ENCODE measurements around the gene AP1S3. TPM values are rescaled to one million over a fixed set of nuclear protein-coding genes. Genes with fewer than 3 reads are reported as not detected.
"Not testable (repeated sequence)": the region's sequence is repeated elsewhere in the genome, so short reads cannot be mapped to it uniquely, and the experiment has no call there.

AP1S3 gene
- total and polyA plus RNA-seq, 4 donors = 1.8 to 10.0 (median 7.1) TPM

DNA sequence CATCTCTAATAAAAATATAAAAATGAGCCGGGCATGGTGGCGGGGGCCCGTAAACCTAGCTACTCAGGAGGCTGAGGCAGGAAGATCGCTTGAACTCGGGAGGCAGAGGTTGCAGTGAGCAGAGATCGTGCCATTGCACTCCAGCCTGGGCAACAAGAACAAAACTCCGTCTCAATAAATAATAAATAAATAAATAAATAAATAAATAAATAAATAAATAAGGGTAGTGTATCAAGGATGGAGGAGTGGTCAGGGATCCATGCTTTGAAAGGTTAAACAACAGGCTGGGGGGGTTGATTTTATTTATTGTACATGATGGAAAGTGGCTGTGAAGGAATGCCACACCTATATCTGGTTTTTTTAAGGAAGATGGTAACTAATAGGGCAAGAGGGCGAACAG, 63.2 kb downstream of the AP1S3 start:
- WGBS (ENCODE audit: insufficient coverage) = no CpG with 5 or more reads among the region's 8 CpGs
- DNase-seq (ENCODE audit: low read depth in 4 of 6, low spot score in 6 of 6) = no peak
- Histone ChIP-seq H3K27ac (ENCODE audit: low read depth, low read length) (no peak overlapping the region), H3K4me3 (ENCODE audit: low read depth, low read length) (no peak overlapping the region), H3K27me3 (ENCODE audit: control insufficient read depth, insufficient read depth, low read length) (no peaks in the 10 kb centered on the region), H3K9me3 (ENCODE audit: control insufficient read depth, insufficient read depth, low read length) (no peaks in the 10 kb centered on the region), H3K36me3 (ENCODE audit: control insufficient read depth, insufficient read depth, low read length) (no peaks in the 10 kb centered on the region), H3K4me1 (ENCODE audit: control insufficient read depth, insufficient read depth, low read length) (no peaks in the 10 kb centered on the region)

DNA sequence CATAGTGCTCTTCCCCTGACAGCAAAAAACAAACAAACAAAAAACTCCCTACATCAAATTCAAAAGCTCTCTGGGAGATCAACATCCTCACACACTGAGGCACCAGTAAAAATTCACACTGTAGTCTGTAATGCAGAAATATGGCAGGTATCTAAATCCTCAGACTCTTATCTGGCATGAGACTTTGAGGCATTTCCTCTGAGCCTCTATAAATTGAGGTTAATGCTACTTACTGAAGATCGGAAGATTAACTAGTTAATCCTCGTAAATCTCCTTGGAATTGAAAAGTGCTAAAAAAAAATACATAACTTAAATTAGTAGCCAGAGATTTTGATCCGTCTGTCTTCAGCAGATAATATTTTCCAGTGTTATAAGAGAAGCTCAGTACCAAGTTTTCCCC, 65.0 kb downstream of the AP1S3 start:
- H3K9me3 ChIP-seq (ENCODE audit: control insufficient read depth, insufficient read depth, low read length) = no peaks in the 10 kb centered on the region
- no peak for DNase-seq (ENCODE audit: low read depth in 4 of 6, low spot score in 6 of 6)

DNA sequence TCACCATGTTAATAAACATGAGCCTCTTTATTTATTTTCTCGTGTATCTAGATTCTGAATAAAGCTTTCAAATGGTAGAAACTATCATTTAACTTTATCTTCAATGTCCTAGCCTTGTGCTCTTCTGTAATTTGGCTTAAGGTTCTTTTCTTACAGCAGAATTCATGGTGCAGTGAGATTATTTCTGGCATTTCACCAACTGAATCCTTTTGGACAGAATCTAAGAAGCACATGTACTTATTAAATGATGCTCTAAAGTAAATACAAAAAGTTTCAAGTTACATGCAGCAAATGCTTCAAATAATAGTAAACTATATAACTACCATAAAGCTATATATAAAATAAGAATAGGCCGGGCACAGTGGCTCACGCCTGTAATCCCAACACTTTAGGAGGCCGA, 65.9 kb downstream of the AP1S3 start:
- H3K36me3 ChIP-seq (ENCODE audit: control insufficient read depth, insufficient read depth, low read length) = no peaks in the 10 kb centered on the region
- H3K9me3 ChIP-seq (ENCODE audit: control insufficient read depth, insufficient read depth, low read length) = no peaks in the 10 kb centered on the region
- H3K27me3 ChIP-seq (ENCODE audit: control insufficient read depth, insufficient read depth, low read length) = no peaks in the 10 kb centered on the region
- DNase-seq (ENCODE audit: low read depth in 4 of 6, low spot score in 6 of 6) = no peak
- no peak overlapping the region for H3K4me3 ChIP-seq (ENCODE audit: low read depth, low read length)
- H3K27ac ChIP-seq (ENCODE audit: low read depth, low read length) = no peak overlapping the region
- no peaks in the 10 kb centered on the region for H3K4me1 ChIP-seq (ENCODE audit: control insufficient read depth, insufficient read depth, low read length)
- no CpG with 5 or more reads among the region's 4 CpGs for WGBS (ENCODE audit: insufficient coverage)

More for the DNA sequence above, 65.0 kb downstream of the AP1S3 start:
- Histone ChIP-seq H3K27ac (ENCODE audit: low read depth, low read length) (no peak overlapping the region), H3K36me3 (ENCODE audit: control insufficient read depth, insufficient read depth, low read length) (no peaks in the 10 kb centered on the region), H3K4me3 (ENCODE audit: low read depth, low read length) (no peak overlapping the region), H3K27me3 (ENCODE audit: control insufficient read depth, insufficient read depth, low read length) (no peaks in the 10 kb centered on the region), H3K4me1 (ENCODE audit: control insufficient read depth, insufficient read depth, low read length) (no peaks in the 10 kb centered on the region)
- no CpG with 5 or more reads among the region's 3 CpGs for WGBS (ENCODE audit: insufficient coverage)

DNA sequence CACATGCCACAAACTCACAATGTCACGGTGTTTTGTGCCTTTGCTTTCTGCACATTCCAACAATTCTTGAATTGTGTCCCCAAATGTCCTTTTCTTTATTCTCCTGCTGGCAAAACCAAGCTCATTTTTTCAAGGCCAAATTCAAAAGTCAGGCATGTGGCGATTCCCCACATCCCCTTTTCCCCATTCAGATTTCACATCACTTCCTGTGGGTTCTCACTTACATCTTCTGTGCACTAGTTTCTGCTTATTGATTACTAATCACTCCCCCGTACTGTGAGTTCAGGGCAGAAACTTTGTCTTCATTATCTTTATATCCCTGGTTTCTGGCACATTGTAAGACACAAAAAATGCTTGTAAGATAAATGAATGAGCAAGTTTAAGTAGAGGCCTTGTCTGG, 69.2 kb downstream of the AP1S3 start:
- Histone ChIP-seq H3K4me1 (ENCODE audit: control insufficient read depth, insufficient read depth, low read length) (peaks cover 2% of the 10 kb centered on the region), H3K9me3 (ENCODE audit: control insufficient read depth, insufficient read depth, low read length) (no peaks in the 10 kb centered on the region), H3K36me3 (ENCODE audit: control insufficient read depth, insufficient read depth, low read length) (no peaks in the 10 kb centered on the region), H3K4me3 (ENCODE audit: low read depth, low read length) (no peak overlapping the region), H3K27me3 (ENCODE audit: control insufficient read depth, insufficient read depth, low read length) (no peaks in the 10 kb centered on the region), H3K27ac (ENCODE audit: low read depth, low read length) (no peak overlapping the region)
- no peak for DNase-seq (ENCODE audit: low read depth in 4 of 6, low spot score in 6 of 6)
- whole genome bisulfite sequencing (ENCODE audit: insufficient coverage) = 72% methylated on average over 2 of the region's 3 CpGs

DNA sequence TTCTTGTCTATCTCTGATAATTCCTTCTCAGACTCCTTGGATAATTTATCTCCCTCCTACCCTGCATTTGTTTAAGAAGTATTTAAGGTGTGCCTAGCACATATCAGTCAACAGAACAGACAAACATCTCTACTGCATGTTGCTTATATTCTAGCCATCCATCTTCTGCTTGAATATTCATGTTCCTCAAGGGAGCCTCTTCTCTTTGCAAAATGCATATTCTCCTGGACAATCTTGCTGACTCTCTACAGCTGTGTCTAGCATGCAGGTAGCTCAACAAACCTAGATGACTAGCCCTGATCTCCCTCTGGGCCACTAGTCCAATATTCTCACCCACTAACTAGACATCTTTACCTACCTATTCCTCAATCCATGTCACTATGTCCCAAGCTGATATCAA, 70.0 kb downstream of the AP1S3 start:
- no peaks in the 10 kb centered on the region for H3K27me3 ChIP-seq (ENCODE audit: control insufficient read depth, insufficient read depth, low read length)
- DNase-seq (ENCODE audit: low read depth in 4 of 6, low spot score in 6 of 6) = no peak
- no peak overlapping the region for H3K27ac ChIP-seq (ENCODE audit: low read depth, low read length)
- no peak overlapping the region for H3K4me3 ChIP-seq (ENCODE audit: low read depth, low read length)
- peaks cover 2% of the 10 kb centered on the region for H3K4me1 ChIP-seq (ENCODE audit: control insufficient read depth, insufficient read depth, low read length)
- no peaks in the 10 kb centered on the region for H3K9me3 ChIP-seq (ENCODE audit: control insufficient read depth, insufficient read depth, low read length)
- no peaks in the 10 kb centered on the region for H3K36me3 ChIP-seq (ENCODE audit: control insufficient read depth, insufficient read depth, low read length)

DNA sequence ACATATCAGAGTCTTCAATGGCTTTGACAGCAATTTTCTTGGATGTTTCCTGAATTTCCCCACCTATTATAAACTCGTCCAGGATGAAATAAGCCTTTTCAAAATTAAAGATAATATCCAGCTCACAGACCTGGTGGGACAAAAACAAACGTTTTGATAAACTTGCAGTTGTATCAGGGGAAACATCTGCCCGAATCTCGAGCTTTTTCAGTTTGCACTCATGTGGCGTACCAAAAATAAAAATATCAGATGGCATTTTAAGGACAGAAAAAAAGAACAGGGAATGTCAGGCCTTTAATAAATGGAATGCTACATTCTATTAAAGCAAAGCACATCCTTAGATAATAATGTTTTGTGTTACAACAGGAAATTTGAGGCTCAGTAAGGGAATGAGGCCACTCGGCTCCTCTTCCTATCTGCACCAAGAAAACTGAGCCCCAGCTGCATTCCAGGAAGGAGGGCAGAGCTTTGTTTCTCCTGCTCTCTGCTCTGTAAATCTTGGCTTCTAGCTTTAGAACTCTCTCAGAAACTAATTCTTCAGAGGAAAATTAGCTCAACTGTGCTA, 72.1 kb downstream of the AP1S3 start:
- Histone ChIP-seq H3K27ac (ENCODE audit: low read depth, low read length) (no peak overlapping the region), H3K4me1 (ENCODE audit: control insufficient read depth, insufficient read depth, low read length) (peaks cover 2% of the 10 kb centered on the region), H3K27me3 (ENCODE audit: control insufficient read depth, insufficient read depth, low read length) (no peaks in the 10 kb centered on the region), H3K9me3 (ENCODE audit: control insufficient read depth, insufficient read depth, low read length) (no peaks in the 10 kb centered on the region), H3K4me3 (ENCODE audit: low read depth, low read length) (no peak overlapping the region), H3K36me3 (ENCODE audit: control insufficient read depth, insufficient read depth, low read length) (no peaks in the 10 kb centered on the region)
- WGBS (ENCODE audit: insufficient coverage) = no CpG with 5 or more reads among the region's 6 CpGs
- DNase-seq (ENCODE audit: low read depth in 4 of 6, low spot score in 6 of 6) = no peak

DNA sequence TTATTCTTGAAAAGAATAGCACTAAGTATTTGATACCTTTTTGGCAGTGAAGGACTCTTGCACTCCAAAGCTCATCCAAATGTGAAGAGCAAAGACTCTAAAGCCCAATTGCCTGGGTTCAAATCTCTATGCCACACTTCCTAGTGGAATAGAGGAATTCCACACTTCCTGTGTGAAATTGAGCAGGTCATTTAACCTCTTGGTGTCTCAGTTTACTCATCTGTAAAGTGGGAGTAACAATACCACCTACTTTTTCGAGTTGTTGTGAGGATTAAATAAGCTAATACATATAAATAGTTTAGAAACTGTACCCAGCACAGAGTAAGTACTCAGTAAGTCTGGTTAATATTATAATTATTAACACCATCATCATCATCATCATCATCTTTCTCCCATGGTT, 72.6 kb downstream of the AP1S3 start:
- Histone ChIP-seq H3K36me3 (ENCODE audit: control insufficient read depth, insufficient read depth, low read length) (no peaks in the 10 kb centered on the region), H3K27ac (ENCODE audit: low read depth, low read length) (no peak overlapping the region), H3K4me1 (ENCODE audit: control insufficient read depth, insufficient read depth, low read length) (peaks cover 2% of the 10 kb centered on the region), H3K27me3 (ENCODE audit: control insufficient read depth, insufficient read depth, low read length) (no peaks in the 10 kb centered on the region), H3K9me3 (ENCODE audit: control insufficient read depth, insufficient read depth, low read length) (no peaks in the 10 kb centered on the region), H3K4me3 (ENCODE audit: low read depth, low read length) (no peak overlapping the region)
- no CpG with 5 or more reads among the region's 1 CpG for WGBS (ENCODE audit: insufficient coverage)
- no peak for DNase-seq (ENCODE audit: low read depth in 4 of 6, low spot score in 6 of 6)

DNA sequence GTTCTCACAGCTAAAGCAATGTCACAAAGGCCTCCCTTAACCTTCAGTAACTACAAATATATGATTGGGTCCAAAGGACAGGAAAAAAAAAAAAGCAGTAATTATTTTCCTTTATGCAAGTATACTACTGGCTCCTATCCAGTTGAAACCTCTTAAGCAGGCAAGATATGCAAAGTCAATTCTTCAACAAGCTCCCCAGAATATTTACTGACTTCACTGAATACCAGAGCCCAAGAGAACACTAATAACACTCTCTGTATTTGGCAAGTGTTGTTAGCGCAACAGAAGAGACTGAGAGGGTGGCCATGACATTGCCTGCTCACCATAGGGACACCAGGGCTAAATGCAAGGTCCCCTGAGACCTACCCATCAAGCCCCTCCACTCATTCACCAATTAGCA, 74.5 kb downstream of the AP1S3 start:
- no peaks in the 10 kb centered on the region for H3K9me3 ChIP-seq (ENCODE audit: control insufficient read depth, insufficient read depth, low read length)
- DNase-seq (ENCODE audit: low read depth in 4 of 6, low spot score in 6 of 6) = peak in 1 of 6 donors; percentile 32

DNA sequence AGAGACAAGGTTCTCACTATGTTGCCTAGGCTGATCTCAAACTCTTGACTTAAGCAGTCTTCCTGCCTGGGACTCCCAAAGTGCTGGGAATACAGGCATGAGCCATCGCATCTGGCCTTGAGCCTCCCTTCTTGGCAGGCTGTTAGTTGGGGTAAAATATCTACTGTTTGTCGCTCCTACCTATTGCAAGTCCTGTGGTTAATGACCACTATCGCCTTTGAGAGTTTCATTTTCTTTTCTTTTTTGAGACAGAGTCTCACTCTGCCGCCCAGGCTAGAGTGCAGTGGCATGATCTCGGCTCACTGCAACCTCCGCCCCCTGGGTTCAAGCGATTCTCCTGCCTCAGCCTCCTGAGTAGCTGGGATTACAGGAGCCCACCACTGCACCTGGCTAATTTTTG, 75.6 kb downstream of the AP1S3 start:
- H3K36me3 ChIP-seq (ENCODE audit: control insufficient read depth, insufficient read depth, low read length); DNase-seq (ENCODE audit: low read depth in 4 of 6, low spot score in 6 of 6); H3K27ac ChIP-seq (ENCODE audit: low read depth, low read length); H3K9me3 ChIP-seq (ENCODE audit: control insufficient read depth, insufficient read depth, low read length); H3K4me1 ChIP-seq (ENCODE audit: control insufficient read depth, insufficient read depth, low read length); H3K4me3 ChIP-seq (ENCODE audit: low read depth, low read length); H3K27me3 ChIP-seq (ENCODE audit: control insufficient read depth, insufficient read depth, low read length): not testable (repeated sequence)
- WGBS (ENCODE audit: insufficient coverage) = 97% methylated on average over 7 of the region's 7 CpGs

More for the DNA sequence above, 74.5 kb downstream of the AP1S3 start:
- H3K36me3 ChIP-seq (ENCODE audit: control insufficient read depth, insufficient read depth, low read length) = no peaks in the 10 kb centered on the region
- peaks cover 2% of the 10 kb centered on the region for H3K4me1 ChIP-seq (ENCODE audit: control insufficient read depth, insufficient read depth, low read length)
- no peak overlapping the region for H3K27ac ChIP-seq (ENCODE audit: low read depth, low read length)
- H3K4me3 ChIP-seq (ENCODE audit: low read depth, low read length) = no peak overlapping the region
- WGBS (ENCODE audit: insufficient coverage) = 100% methylated on average over 1 of the region's 1 CpG
- no peaks in the 10 kb centered on the region for H3K27me3 ChIP-seq (ENCODE audit: control insufficient read depth, insufficient read depth, low read length)

DNA sequence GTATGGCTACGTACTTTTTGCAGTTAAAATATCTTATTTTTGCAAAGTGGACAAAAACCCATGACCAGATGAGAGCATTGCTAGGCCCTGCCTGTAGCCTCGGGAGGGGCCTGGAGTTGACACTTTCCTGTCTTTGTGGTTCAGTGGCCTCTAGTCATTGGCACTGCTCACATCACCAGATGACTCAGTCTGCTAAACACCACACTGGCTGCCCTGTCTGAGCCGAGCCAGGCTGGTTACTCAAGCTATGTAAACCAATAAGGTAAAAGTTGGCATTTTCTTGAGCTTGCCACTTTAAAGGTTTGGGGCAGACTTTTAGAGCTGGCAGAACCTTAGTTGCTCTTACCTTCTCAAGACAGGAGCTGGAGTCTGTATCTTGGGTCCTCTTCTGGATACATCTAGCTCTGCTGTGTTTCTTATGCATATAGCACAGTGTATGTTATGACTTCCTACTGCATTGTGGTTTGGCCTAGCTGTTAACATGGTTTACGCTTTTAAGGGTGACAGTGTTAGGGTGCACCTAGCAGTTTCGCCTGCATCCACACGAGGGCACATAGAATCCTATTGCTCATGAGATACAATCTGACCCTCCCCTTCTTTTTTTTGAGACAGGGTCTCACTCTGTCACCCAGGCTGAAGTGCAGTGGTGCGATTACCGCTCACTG, 76.4 kb downstream of the AP1S3 start:
- 78% methylated on average over 4 of the region's 8 CpGs for WGBS (ENCODE audit: insufficient coverage)
- peaks cover 2% of the 10 kb centered on the region for H3K4me1 ChIP-seq (ENCODE audit: control insufficient read depth, insufficient read depth, low read length)
- no peaks in the 10 kb centered on the region for H3K9me3 ChIP-seq (ENCODE audit: control insufficient read depth, insufficient read depth, low read length)
- no peaks in the 10 kb centered on the region for H3K36me3 ChIP-seq (ENCODE audit: control insufficient read depth, insufficient read depth, low read length)
- no peak overlapping the region for H3K27ac ChIP-seq (ENCODE audit: low read depth, low read length)
- no peak overlapping the region for H3K4me3 ChIP-seq (ENCODE audit: low read depth, low read length)
- no peaks in the 10 kb centered on the region for H3K27me3 ChIP-seq (ENCODE audit: control insufficient read depth, insufficient read depth, low read length)
- DNase-seq (ENCODE audit: low read depth in 4 of 6, low spot score in 6 of 6) = no peak
